NCI-H1417 treated with DMSO at 0.1 percent for 48 hours (cell line): ENCODE results near the gene JAK1.
"Not testable (repeated sequence)": the region's sequence is repeated elsewhere in the genome, so short reads cannot be mapped to it uniquely, and the experiment has no call there.

Source experiments
- DNase-seq: peaks from one replicate; lab custom pipeline; 2025; lab: John Stamatoyannopoulos, UW

The JAK1 gene

DNA sequence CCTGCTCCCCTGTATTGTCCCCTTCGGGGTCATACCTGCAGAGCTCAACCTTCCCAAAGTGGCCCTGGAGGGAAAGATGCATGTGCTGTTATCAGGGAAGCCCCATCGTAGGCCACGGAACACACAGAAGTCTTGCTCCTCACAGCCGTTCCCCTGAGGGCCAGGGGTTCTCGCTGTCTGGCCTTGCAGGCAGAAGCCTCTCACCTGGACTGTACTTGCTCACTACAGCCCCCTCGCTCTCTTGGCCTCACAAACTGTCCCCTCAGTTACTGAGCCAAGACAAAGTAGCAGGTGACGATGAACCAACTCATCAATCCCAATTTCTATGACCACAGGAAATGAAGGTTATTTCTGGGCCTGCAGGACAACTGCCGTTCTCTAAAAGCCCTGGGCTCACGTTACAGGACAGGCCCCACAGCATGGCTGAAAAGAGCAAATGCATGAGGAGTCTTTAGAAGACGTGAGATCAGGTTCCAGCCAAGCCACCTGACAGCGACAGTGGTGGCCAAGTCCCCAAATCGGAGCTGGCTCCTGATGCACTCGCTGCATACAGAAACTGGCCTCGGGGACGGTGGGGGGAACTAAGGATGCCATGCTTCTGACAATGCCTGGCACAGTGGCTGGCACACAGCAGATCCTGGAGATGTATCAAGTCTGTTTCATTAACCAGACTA, 126.5 kb downstream of the JAK1 start:
- no peak for DNase-seq

GRCh38 chr1:64839261-64839660, 127.1 kb downstream of the JAK1 start:
- DNase-seq = no peak

DNA sequence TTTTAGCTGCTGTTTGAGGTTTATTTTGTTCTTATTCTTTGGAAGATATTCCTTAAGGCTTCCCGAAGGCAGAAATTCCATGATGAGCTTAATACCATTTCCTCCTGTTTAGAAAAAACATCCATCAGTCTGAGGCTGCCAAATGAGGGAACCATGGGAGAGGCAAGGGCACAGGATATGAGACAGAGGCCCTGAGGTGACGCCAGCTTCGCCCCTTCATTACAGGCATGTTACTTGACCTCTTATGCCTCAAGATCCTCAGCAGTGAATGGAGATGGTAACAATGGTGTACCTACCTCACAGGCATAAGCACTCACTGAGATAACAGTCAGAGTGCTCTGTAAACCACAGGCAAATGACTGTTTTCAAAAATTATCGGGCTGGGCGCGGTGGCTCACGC, 127.9 kb downstream of the JAK1 start:
- DNase-seq = no peak

GRCh38 chr1:64836802-64837201, 129.5 kb downstream of the JAK1 start:
- no peak for DNase-seq

DNA sequence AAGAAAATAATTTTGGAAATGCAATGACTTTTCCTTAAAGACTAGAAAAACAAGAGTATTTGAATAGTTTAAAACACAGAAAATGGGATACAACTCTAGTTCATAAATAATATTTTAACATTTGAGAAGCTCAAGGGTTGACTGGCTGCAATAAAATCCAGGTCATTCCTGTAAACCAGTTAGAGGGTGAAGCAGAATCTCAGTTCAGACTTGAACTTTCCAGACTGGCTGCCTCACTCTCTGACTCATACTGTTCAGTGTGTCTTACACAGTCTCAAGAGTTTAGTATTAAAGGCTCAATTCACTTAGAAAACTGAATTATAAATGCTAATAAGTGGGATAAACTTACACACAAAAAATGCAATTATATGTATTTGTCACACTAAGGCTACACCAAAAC, 131.6 kb downstream of the JAK1 start:
- DNase-seq = no peak

DNA sequence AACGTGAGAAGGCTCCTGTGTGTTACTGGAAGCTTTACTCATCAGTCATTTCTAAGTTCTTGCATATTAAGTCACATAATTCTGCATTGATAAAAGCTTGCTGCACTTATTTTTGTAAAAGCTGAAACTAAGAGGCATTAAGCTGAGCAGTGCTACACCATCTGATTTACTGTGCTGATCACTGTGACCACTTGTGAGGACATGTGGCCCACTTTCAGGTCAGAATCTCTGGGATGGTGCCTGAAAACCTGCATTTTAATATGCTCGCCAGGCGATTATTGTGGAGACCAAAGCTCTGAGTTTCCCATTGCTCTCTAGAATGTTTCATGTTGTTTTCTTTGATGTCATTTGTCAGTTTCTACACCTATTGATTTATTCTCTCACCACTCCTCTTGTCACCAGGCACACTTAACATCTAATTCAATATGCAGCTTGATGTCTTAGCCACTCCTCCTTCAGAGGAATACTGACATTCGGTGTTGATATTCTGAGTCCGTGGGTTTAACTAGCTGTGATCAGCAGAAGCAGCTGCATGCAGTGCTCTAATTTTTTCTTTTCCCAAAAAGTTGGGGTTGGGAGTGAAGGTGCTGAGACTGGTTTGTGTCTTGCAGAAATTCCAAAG, 136.2 kb downstream of the JAK1 start:
- DNase-seq = no peak

DNA sequence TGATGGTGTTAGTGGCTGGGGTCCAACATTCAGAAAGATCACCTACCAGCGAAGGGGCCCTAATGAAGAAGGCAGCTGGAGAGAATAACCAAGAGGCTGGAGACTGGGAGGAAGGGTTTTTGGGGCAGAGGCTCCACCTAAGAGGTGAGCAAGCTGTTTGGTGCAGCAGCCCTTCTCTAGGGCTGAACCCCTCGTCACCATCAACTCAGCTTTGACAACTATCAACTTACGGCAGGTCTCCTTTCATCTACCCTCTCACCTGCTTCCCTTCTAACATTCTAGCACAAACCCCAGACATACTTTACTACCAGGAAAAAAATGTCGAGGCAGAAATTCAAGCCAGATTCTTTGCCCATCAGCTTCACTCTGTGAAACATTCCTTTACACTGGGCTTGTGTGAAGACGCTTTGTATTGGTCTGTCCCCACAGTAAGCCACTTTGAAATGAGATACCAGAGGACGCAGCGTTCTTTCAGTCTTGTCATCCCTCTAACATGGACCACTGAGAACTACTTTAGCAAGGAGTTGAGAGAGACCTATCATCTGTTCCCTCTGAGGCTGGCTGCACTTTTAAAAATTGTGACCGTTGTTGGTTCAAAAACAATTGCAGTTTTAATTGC, 136.8 kb downstream of the JAK1 start:
- no peak for DNase-seq

- no peak for DNase-seq
These were observed 137.5 kb downstream of the JAK1 start for GRCh38 chr1:64828829-64829228.

GRCh38 chr1:64826991-64827390, 139.4 kb downstream of the JAK1 start:
- DNase-seq = no peak

DNA sequence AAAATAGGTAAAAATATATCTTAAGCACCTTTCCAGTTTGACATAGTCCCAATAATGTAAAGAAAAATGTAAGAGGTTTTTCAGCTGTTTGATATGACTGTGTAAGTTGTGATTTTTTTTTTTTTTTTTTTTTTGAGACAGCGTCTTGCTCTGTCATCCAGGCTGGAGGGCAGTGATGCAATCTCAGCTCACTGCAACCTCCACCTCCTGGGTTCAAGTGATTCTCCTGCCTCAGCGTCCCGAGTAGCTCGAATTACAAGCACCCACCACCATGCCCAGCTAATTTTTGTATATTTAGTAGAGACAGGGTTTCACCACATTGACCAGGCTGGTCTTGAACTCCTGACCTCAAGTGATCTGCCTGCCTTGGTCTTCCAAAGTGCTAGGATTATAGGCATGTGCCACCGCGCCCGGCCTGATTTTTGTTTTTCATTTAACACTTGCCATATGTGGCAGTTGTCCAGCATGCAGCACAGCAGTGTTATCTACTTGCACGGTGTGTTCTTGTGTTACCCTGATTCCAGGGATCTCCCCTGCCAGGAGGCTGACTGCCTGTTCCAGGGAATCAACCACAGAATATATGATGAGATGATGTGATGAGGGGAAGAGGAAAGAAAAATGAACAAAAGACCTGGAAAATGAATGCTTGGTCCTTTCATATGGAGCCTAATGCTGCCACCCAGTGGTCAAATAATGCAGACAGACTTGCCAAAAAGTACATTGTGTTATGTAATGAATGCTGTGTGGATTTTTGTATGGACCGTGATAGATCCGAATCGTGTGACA, 142.5 kb downstream of the JAK1 start:
- peak; percentile 14 for DNase-seq

DNA sequence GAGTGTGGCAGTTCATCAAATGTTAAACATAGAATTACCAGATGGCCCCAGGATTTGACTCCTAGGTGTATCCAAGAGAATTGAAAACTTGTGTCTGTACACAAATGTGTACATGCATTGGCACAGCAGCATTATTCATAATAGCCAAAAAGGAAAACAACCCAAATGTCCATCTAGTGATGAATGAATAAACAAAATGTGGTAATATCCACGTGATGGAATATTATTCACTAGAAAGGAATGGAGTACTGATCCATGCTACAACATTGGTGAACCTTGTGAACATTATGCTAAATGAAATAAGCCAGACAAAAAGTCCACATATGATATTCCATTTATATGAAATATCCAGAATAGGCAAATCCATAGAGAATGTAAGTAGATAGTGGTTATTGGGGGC, 143.7 kb downstream of the JAK1 start:
- no peak for DNase-seq

- not testable (repeated sequence) for DNase-seq
These were observed 145.8 kb downstream of the JAK1 start for GRCh38 chr1:64820572-64820971.

DNA sequence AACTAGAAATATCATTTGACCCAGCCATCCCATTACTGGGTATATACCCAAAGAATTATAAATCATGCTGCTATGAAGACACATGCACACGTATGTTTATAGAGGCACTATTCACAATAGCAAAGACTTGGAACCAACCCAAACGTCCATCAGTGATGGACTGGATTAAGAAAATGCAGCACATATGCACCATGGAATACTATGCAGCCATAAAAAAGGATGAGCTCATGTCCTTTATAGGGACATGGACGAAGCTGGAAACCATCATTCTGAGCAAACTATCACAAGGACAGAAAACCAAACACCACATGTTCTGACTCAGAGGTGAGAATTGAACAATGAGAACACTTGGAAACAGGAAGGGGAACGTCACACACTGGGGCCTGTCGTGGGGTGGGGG, 149.0 kb downstream of the JAK1 start:
- DNase-seq = not testable (repeated sequence)

- no peak for DNase-seq
These were observed 151.9 kb downstream of the JAK1 start for GRCh38 chr1:64814427-64814826.

- DNase-seq = peak; percentile 9
These were observed 155.2 kb downstream of the JAK1 start for GRCh38 chr1:64811131-64811530.

DNA sequence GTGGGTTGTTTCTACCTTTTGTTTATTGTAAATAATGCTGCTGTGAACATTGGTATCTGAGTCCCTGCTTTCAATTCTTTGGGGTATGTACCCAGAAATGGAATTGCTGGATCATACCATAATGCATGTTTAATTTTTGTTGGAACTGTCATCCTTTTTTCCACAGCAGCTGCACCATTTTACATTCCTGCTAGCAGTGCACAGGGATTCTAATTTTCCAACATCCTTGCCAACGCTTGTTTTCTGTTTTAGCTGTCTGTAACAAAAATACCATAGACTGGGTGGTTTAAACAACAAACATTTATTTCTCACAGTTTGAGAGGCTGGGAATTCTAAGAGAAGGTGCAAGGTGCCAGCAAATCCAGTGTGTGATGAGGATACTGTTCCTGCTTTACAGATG, 156.3 kb downstream of the JAK1 start:
- no peak for DNase-seq

DNA sequence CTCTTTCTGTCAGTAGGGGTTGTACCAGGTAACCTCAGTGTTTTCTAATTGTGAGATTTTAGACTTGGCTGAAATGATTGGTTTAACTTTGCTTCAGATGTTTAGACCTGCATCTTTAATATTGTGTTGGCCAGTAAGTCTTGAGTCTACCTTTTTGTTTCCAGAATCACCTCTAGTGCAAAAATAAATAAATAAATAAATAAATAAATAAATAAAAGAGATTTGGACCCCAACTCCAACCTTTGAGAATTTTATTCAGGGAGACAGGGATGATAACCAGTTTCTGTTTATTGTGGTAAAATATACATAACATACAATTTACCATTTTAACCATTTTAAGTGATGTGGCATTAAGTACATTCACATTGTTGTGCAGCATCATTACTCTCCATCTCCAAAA, 157.0 kb downstream of the JAK1 start:
- no peak for DNase-seq

DNA sequence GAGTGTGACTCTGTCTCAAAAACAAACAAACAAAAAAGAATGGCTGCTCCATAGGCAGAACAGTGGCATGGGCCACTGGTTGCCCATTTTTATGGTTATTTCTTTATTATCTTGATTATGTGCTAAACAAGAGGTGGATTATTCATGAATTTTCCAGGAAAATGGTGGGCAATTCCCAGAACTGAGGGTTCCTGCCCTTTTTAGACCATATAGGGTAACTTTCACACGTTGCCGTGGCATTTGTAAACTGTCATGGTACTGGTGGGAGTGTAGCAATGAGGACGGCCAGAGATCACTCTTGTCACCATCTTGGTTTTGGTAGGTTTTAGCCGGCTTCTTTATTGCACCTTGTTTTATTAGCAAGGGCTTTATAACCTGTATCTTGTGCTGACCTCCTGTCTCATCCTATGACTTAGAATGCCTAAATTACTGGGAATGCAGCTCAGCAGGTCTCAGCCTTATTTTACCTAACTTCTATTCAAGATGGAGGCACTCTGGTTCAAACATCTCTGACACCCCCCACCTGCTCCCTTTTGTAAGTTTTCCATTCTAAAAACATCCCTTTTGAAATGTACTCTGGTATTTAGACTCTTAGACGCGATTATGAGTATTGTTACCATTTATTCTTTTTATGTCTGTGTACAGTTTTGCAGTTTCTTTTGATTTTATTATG, 164.4 kb downstream of the JAK1 start:
- no peak for DNase-seq

GRCh38 chr1:64798872-64799271, 167.5 kb downstream of the JAK1 start:
- DNase-seq = no peak

DNA sequence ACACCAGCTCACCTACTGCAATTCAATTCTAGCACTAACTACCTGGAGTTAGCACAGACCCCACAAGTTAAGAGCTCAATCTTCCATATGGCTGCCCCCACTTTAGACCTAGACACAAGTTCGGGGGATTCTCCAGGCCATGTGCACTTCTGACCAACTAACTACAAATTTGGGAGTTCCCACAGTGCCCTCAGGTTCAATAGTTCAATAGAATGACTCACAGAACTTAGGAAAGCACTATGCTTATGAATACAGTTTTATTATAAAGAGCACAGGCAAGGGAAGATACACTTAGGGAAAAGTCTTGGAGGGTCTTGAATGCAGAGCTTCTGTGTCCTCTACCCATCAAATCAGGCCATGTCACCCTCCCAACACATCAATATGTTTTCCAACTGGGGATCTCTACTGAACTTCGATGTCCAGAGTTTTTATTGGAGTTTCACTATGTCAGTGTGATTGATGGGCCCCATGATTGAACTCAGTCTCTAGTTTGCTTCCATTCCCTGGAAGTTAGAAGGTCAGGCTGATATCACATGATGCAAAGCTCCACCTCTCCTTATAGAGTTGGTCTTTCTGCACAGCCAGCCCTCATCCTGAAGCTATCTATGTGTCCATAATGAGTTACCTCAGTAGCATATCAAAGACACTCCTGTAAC, 175.4 kb downstream of the JAK1 start:
- DNase-seq = no peak
